ENCODE results near the gene ELL.
"Not testable (repeated sequence)": the region's sequence is repeated elsewhere in the genome, so short reads cannot be mapped to it uniquely, and the experiment has no call there.

The ELL gene

GRCh38 chr19:18521692-18522123, at the start of gene ELL:
TSS of gene ELL (minus strand) at chr19:18522070. CDS start at chr19:18522055, 15 bp downstream.
- no peak for DNase-seq

- no peak for DNase-seq
Measured at GRCh38 chr19:18568367-18568766, 46.5 kb upstream of the ELL start.

GRCh38 chr19:18566953-18567352, 45.1 kb upstream of the ELL start:
- no peak for DNase-seq

- no peak for DNase-seq
Measured at GRCh38 chr19:18562086-18562485, 40.2 kb upstream of the ELL start.

GRCh38 chr19:18559685-18560084, 37.8 kb upstream of the ELL start:
- DNase-seq, result no peak

GRCh38 chr19:18558604-18559003, 36.7 kb upstream of the ELL start:
- no peak for DNase-seq

GRCh38 chr19:18558202-18558555, 36.3 kb upstream of the ELL start:
- no peak for DNase-seq

GRCh38 chr19:18557411-18558201, 35.7 kb upstream of the ELL start, which contains the start of gene KXD1:
TSS of gene KXD1 (plus strand) at chr19:18557870. CDS start at chr19:18562057, 4,187 bp downstream.
- DNase-seq, result peak; percentile 99

- no peak for DNase-seq
Measured at GRCh38 chr19:18551631-18552030, 29.8 kb upstream of the ELL start.

GRCh38 chr19:18543814-18544475, 22.1 kb upstream of the ELL start:
- DNase-seq, result peak; percentile 88

- peak; percentile 90 for DNase-seq
Measured at GRCh38 chr19:18542941-18543813, 21.3 kb upstream of the ELL start, which contains the start of gene FKBP8. TSS of gene FKBP8 (minus strand) at chr19:18543573. CDS start at chr19:18541970, 1,603 bp downstream.

GRCh38 chr19:18541992-18542940, 20.4 kb upstream of the ELL start:
- DNase-seq, result no peak

- DNase-seq, result no peak
Measured at GRCh38 chr19:18541258-18541991, 19.6 kb upstream of the ELL start.

- DNase-seq, result not testable (repeated sequence)
Measured at GRCh38 chr19:18540200-18540599, 18.3 kb upstream of the ELL start.

GRCh38 chr19:18539372-18539771, 17.5 kb upstream of the ELL start:
- DNase-seq, result no peak

GRCh38 chr19:18538115-18538514, 16.2 kb upstream of the ELL start:
- DNase-seq, result no peak

GRCh38 chr19:18537431-18537830, 15.6 kb upstream of the ELL start:
- no peak for DNase-seq

GRCh38 chr19:18536475-18536874, 14.6 kb upstream of the ELL start:
- no peak for DNase-seq

GRCh38 chr19:18533058-18533457, 11.2 kb upstream of the ELL start:
- no peak for DNase-seq

GRCh38 chr19:18532168-18532890, 10.5 kb upstream of the ELL start:
- DNase-seq, result no peak

GRCh38 chr19:18531485-18531884, 9.6 kb upstream of the ELL start:
- no peak for DNase-seq
